Thyroid gland (tissue), 4 donors: ENCODE measurements around the gene ALPG. TPM values are rescaled to one million over a fixed set of nuclear protein-coding genes. Genes with fewer than 3 reads are reported as not detected.
"Not testable (repeated sequence)": the region's sequence is repeated elsewhere in the genome, so short reads cannot be mapped to it uniquely, and the experiment has no call there.

ENCODE experiments used
- DNase-seq, 2 donors: peaks; one replicate each; pipeline ENCODE4 v3.0.0-alpha.2; 2019
- H3K27ac ChIP-seq, 3 donors: fragments of 200-600 bp; sonication (generic); 1 replicate in 2 of 3; 2 replicates in 1 of 3; pipeline ENCODE4 v1.5.1; 2016 to 2019; ENCODE audit warnings: mild to moderate bottlenecking in 1 of 3, moderate library complexity in 1 of 3
- H3K27me3 ChIP-seq: fragments of 200-600 bp; sonication (generic); one replicate; pipeline ENCODE4 v1.5.1; 2019
- H3K36me3 ChIP-seq, 2 donors: fragments of 200-600 bp; sonication (generic); one replicate each; pipeline ENCODE4 v1.5.1; 2016 to 2019
- H3K4me1 ChIP-seq, 2 donors: fragments of 200-600 bp; sonication (generic); one replicate each; pipeline ENCODE4 v1.5.1; 2017 to 2019
- H3K4me3 ChIP-seq, 3 donors: fragments of 200-600 bp; sonication (generic); replicated peaks in 1 of 3; 1 replicate in 2 of 3; 2 replicates in 1 of 3; pipeline ENCODE4 v1.5.1; 2016; ENCODE audit warnings: mild to moderate bottlenecking in 1 of 3
- H3K9me3 ChIP-seq: fragments of 200-600 bp; sonication (generic); one replicate; pipeline ENCODE4 v1.5.1; 2017
- CTCF ChIP-seq, 6 experiments: fragments of 200-600 bp in 3 of 6; fragments of 450-650 bp in 3 of 6; sonication (generic) in 3 of 6; IDR thresholded peaks; one replicate each; pipeline ENCODE4 v1.5.1; 2016 to 2019; ENCODE audit warnings: antibody characterized with exemption in 6 of 6, mild to moderate bottlenecking in 2 of 6, inconsistent platforms in 1 of 6, moderate library complexity in 1 of 6
- POLR2A ChIP-seq, 2 donors: fragments of 450-650 bp; IDR thresholded peaks; one replicate each; pipeline ENCODE4 v1.6.1; 2017; ENCODE audit warnings: antibody characterized with exemption in 2 of 2, mild to moderate bottlenecking in 2 of 2, moderate library complexity in 1 of 2
- WGBS, 2 donors: methylation state at CpG; one replicate each; pipeline ENCODE4 v1.1.5; 2017; 5-methylcytosine and 5-hydroxymethylcytosine counted together
- intact Hi-C: fragments of 100-400 bp; cut with DNase I; formaldehyde crosslinking; loops from one replicate; pipeline ENCODE4 v1.15.1; 2023
- total RNA-seq, 4 donors: library from RNA; depleted of rRNA; stranded (reverse); fragments of >200 nt; gene quantifications; one replicate each; pipeline ENCODE4 v1.2.3, GENCODE V29; 2016

The ALPG gene
- total RNA-seq, 4 donors from 2014 or later = not detected

DNA sequence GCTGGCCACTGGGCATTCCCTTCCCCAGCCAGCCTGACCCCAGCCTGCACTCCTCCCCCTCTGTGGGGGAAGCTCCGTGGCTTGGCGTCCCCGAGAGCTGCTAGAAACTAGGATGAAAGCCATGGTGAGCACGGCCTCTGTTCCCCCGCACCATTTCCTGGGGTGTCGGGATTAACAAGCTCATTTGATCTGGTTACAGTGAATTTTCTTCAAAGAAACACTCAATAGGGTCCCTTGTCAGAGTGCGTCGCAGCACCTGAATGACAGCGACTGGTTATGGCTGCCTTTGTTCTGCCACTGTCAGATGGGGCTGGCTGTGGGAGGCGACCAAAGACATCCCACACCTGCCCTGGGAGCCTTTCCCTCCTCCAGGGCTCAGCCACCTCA is 41.7 kb downstream of the ALPG start:
- no peaks in the 10 kb centered on the region for H3K4me1 ChIP-seq
- no peak overlapping the region for H3K27ac ChIP-seq
- 73 to 86% methylated on average over 9 of the region's 10 CpGs for WGBS, 2 donors
- TF ChIP-seq CTCF (IDR thresholded peaks at IDR 0.05) (no peak), POLR2A (IDR thresholded peaks at IDR 0.05) (no peak)
- DNase-seq = no peak
- no peak overlapping the region for H3K4me3 ChIP-seq
- no peaks in the 10 kb centered on the region for H3K36me3 ChIP-seq
- no peaks in the 10 kb centered on the region for H3K27me3 ChIP-seq
- no peaks in the 10 kb centered on the region for H3K9me3 ChIP-seq
- intact Hi-C loops = loop anchor here (5.0 kb wide), 1 partner anchor 74 kb away; the partner anchor contains the start of gene PRSS56

- Histone ChIP-seq H3K4me1 (no peaks in the 10 kb centered on the region), H3K27me3 (no peaks in the 10 kb centered on the region), H3K27ac (no peak overlapping the region), H3K4me3 (no peak overlapping the region), H3K9me3 (no peaks in the 10 kb centered on the region), H3K36me3 (no peaks in the 10 kb centered on the region)
- 77 to 81% methylated on average over 12 of the region's 12 CpGs for WGBS, 2 donors
- intact Hi-C loops = loop anchor here (5.0 kb wide), 1 partner anchor 72 kb away; the partner anchor contains the start of gene PRSS56
- DNase-seq = no peak
- TF ChIP-seq POLR2A (IDR thresholded peaks at IDR 0.05) (no peak), CTCF (IDR thresholded peaks at IDR 0.05) (no peak)
These were observed 43.3 kb downstream of the ALPG start for GRCh38 chr2:232449964-232450363.

DNA sequence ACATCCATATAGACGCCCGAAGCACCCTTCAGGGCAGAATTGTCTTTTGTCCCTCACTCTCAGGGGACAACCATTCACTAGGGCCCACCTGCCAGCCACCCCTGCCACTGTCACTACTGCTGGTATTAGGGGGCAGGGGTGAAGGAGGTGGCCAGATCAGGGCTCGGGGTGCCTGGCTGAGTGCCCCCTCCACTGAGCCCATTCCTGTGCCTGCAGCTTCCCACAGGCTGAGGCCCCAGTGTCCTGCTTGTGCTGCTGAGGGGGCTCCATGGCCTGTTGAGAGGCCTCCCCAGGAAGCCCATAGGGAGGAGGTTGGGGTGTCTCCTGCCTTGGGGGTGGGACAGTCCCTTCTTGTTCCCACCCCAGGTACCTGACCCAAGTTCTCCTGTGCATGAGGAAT is 45.0 kb downstream of the ALPG start:
- H3K36me3 ChIP-seq, intact Hi-C loops, H3K4me1 ChIP-seq, DNase-seq, H3K27ac ChIP-seq, H3K27me3 ChIP-seq, H3K4me3 ChIP-seq, H3K9me3 ChIP-seq: not testable (repeated sequence)
- WGBS, 2 donors = 77 to 87% methylated on average over 2 to 3 of the region's 3 CpGs

DNA sequence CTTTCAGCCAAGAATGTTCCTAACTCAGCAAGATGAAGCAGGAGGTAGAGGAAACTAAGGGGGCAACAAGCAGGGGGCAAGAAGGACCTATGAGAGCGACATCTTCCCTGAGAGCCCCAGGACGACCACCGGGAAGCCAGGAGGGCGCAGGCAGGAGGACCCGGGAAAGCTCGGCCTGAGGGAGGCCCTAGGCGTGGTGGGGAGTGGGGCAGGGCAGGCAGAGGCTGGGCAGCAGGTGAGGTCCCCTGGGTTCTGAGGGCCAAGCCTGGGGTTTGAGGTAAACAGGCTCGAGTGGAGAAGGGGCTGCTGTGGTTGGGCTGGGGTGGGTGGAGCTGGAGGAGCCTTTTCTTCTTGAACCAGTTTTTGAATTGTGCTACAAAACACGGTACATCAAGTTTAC is 48.0 kb downstream of the ALPG start:
- WGBS, 2 donors = 84 to 88% methylated on average over 9 of the region's 9 CpGs
- Histone ChIP-seq H3K27me3 (no peaks in the 10 kb centered on the region), H3K4me3 (no peak overlapping the region), H3K36me3 (no peaks in the 10 kb centered on the region), H3K4me1 (no peaks in the 10 kb centered on the region), H3K27ac (no peak overlapping the region), H3K9me3 (no peaks in the 10 kb centered on the region)
- no peak for DNase-seq
- intact Hi-C loops = no loop called here
- TF ChIP-seq CTCF (IDR thresholded peaks at IDR 0.05) = no peak
- no peak for TF ChIP-seq POLR2A (IDR thresholded peaks at IDR 0.05)

DNA sequence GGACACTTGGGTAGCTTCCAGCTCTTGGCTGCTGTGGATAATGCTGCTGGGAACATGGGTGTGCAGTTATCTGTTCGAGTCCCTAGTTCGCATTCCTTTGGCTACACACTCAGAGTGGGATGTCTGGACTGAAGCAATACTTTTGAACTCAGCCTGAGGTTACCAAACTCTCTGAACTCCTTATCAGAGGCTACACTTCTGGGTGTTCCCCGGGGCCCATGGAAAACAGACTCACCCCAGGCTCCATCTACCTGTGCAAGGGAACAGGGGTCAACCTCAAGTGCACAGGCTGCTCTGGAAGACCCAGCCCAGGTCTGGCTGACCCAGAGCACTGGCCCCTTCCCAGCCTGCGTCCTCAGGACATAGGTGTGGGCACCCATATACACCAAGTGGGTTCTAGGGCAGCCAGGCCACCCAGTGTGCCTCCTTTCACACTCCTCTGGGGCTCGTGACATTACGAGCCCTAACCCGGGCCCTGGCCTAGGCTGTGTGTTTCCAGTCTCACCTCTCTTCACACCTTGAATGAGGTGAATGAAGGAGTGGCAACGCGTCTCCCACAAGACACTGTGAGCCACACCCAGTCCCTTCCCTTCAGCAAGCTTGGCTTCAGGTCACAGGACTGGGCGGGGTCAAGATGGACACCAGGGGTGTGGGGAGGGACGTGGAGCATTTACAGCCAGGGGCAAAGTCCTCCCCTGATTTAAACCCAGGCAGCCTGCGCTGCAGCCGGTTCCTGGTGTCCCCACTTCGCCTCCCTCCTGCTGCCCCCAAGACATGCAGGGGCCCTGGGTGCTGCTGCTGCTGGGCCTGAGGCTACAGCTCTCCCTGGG is 49.0 kb downstream of the ALPG start, which contains the start of gene ALPI:
Gene ALPI, plus strand, starts transcription at position 728 of the 830 bp plus-strand sequence. Its CDS starts 47 bp downstream, at position 775.
- intact Hi-C loops = no loop called here
- no peaks in the 10 kb centered on the region for H3K36me3 ChIP-seq
- no peak for DNase-seq
- no peak for TF ChIP-seq POLR2A (IDR thresholded peaks at IDR 0.05)
- no peak for TF ChIP-seq CTCF (IDR thresholded peaks at IDR 0.05)
- H3K4me1 ChIP-seq = no peaks in the 10 kb centered on the region
- H3K27ac ChIP-seq = no peak within 1 kb of the TSS
- 85 to 92% methylated on average over 10 to 13 of the region's 14 CpGs for WGBS, 2 donors
- no peak within 1 kb of the TSS for H3K4me3 ChIP-seq
- no peaks in the 10 kb centered on the region for H3K9me3 ChIP-seq
- no peaks in the 10 kb centered on the region for H3K27me3 ChIP-seq
